ENCODE results near the gene ODC1. TPM values are rescaled to one million over a fixed set of nuclear protein-coding genes. Genes with fewer than 3 reads are reported as not detected.

Gene ODC1
- total RNA-seq, 4 donors from 2014 or later = 36.2 to 75.2 (median 43.2) TPM

GRCh38 chr2:10477443-10478297 is 29.5 kb upstream of the ODC1 start:
- H3K27me3 ChIP-seq = peaks cover 5% of the 10 kb centered on the region
- H3K27ac ChIP-seq = no peak overlapping the region
- DNase-seq = no peak
- H3K4me1 ChIP-seq = no peaks in the 10 kb centered on the region
- in situ Hi-C loops (cut with MboI; ENCODE audit: low pct_ligation_motif_present in 1 of 4, low pct_unique_long_range_greater_than_20kb in 1 of 4, low sequenced_read_pairs in 3 of 4) (no loop called here), intact Hi-C loops (cut with DNase I; ENCODE audit: low total_unique reads) (no loop called here)
- TF ChIP-seq POLR2A (IDR thresholded peaks at IDR 0.05) (no peak), EP300 (IDR thresholded peaks at IDR 0.05; ENCODE audit: low read depth) (no peak), POLR2AphosphoS5 (IDR thresholded peaks at IDR 0.05) (no peak)
- TF ChIP-seq, protein P1, sequence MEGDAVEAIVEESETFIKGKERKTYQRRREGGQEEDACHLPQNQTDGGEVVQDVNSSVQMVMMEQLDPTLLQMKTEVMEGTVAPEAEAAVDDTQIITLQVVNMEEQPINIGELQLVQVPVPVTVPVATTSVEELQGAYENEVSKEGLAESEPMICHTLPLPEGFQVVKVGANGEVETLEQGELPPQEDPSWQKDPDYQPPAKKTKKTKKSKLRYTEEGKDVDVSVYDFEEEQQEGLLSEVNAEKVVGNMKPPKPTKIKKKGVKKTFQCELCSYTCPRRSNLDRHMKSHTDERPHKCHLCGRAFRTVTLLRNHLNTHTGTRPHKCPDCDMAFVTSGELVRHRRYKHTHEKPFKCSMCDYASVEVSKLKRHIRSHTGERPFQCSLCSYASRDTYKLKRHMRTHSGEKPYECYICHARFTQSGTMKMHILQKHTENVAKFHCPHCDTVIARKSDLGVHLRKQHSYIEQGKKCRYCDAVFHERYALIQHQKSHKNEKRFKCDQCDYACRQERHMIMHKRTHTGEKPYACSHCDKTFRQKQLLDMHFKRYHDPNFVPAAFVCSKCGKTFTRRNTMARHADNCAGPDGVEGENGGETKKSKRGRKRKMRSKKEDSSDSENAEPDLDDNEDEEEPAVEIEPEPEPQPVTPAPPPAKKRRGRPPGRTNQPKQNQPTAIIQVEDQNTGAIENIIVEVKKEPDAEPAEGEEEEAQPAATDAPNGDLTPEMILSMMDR (IDR thresholded peaks at IDR 0.05) = no peak
- H3K4me3 ChIP-seq = no peak overlapping the region
- WGBS, 2 donors (ENCODE audit: low coverage in 1 of 2) = 72 to 100% methylated on average over 1 to 16 of the region's 16 CpGs
- no peaks in the 10 kb centered on the region for H3K36me3 ChIP-seq
- no peaks in the 10 kb centered on the region for H3K9me3 ChIP-seq

GRCh38 chr2:10476723-10477442 is 28.8 kb upstream of the ODC1 start:
- no peak for TF ChIP-seq POLR2AphosphoS5 (IDR thresholded peaks at IDR 0.05)
- TF ChIP-seq EP300 (IDR thresholded peaks at IDR 0.05; ENCODE audit: low read depth) = no peak
- TF ChIP-seq, protein P1 (IDR thresholded peaks at IDR 0.05) = no peak
- TF ChIP-seq POLR2A (IDR thresholded peaks at IDR 0.05) = no peak
- Histone ChIP-seq H3K36me3 (no peaks in the 10 kb centered on the region), H3K27me3 (no peaks in the 10 kb centered on the region), H3K27ac (no peak overlapping the region), H3K9me3 (no peaks in the 10 kb centered on the region), H3K4me3 (no peak overlapping the region), H3K4me1 (no peaks in the 10 kb centered on the region)
- in situ Hi-C loops (cut with MboI; ENCODE audit: low pct_ligation_motif_present in 1 of 4, low pct_unique_long_range_greater_than_20kb in 1 of 4, low sequenced_read_pairs in 3 of 4) = no loop called here
- DNase-seq = no peak
- intact Hi-C loops (cut with DNase I; ENCODE audit: low total_unique reads) = no loop called here
- WGBS, 2 donors (ENCODE audit: low coverage in 1 of 2) = 86 to 87% methylated on average over 8 to 12 of the region's 12 CpGs

DNA sequence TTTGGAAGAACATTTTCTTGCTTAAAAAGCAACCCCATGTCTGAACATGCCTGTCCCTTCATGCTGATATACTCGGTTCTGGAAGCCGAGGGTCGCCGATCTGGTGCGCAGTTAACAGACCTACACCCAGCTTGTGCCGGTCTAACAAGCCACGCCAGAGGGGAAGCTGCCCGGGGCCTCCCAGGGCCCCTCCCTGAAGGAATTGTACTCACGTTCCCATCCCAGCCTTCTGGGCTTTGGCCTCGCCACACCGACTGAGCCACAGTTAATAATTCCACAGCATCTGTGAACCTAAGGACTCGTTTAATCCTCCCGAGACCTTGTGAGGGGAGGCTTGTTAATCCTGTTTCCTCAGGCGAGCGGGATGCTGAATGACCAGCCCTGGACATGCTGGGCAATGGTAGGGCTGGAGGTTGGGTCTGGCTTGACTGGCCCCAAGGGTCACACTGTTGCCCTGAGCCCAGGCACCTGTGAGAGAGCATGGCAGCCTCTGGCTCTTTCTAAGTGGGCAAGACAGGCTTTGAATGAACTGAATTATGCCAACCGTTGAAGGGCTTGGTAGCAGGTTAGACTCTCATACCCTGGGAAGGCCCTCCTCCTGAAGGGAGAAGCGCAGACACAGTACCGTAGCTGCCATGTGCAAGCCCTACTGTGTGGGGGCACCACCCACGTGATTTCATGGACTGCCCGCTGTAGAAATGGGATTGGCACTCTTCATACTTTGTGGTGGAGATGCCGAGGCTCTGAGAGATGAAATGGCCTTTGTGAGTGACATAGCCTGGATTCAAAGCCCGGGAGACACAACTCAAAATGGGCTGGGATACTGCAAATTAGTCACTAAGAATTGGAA is 27.9 kb upstream of the ODC1 start:
- Histone ChIP-seq H3K27me3 (no peaks in the 10 kb centered on the region), H3K36me3 (no peaks in the 10 kb centered on the region), H3K9me3 (no peaks in the 10 kb centered on the region), H3K4me3 (no peak overlapping the region), H3K27ac (no peak overlapping the region), H3K4me1 (no peaks in the 10 kb centered on the region)
- no peak for DNase-seq
- in situ Hi-C loops (cut with MboI; ENCODE audit: low pct_ligation_motif_present in 1 of 4, low pct_unique_long_range_greater_than_20kb in 1 of 4, low sequenced_read_pairs in 3 of 4) (no loop called here), intact Hi-C loops (cut with DNase I; ENCODE audit: low total_unique reads) (no loop called here)
- TF ChIP-seq, protein P1 (IDR thresholded peaks at IDR 0.05) = no peak
- no peak for TF ChIP-seq POLR2A (IDR thresholded peaks at IDR 0.05)
- TF ChIP-seq EP300 (IDR thresholded peaks at IDR 0.05; ENCODE audit: low read depth) = no peak
- no peak for TF ChIP-seq POLR2AphosphoS5 (IDR thresholded peaks at IDR 0.05)
- WGBS, 2 donors (ENCODE audit: low coverage in 1 of 2) = 81 to 91% methylated on average over 2 to 22 of the region's 22 CpGs
